ENCODE results near the gene STMP1. TPM values are rescaled to one million over a fixed set of nuclear protein-coding genes. Genes with fewer than 3 reads are reported as not detected.

The STMP1 gene
- total and polyA plus RNA-seq, 2 experiments from 2014 or later = 17.7 to 91.1 TPM

GRCh38 chr7:135653340-135654080, 8.8 kb upstream of the STMP1 start:
- H3K4me3 ChIP-seq = no peak overlapping the region
- DNase-seq (ENCODE audit: low read depth in 1 of 2, low spot score in 1 of 2) = peak in 1 of 2 donors; percentile 5
- no peaks in the 10 kb centered on the region for H3K9me3 ChIP-seq (ENCODE audit: low read depth)
- H3K27me3 ChIP-seq = no peaks in the 10 kb centered on the region
- no peak for TF ChIP-seq CTCF (IDR thresholded peaks at IDR 0.05; ENCODE audit: low read depth, low read length)
- H3K4me1 ChIP-seq (ENCODE audit: low read depth) = no peaks in the 10 kb centered on the region
- H3K36me3 ChIP-seq = peaks cover 4% of the 10 kb centered on the region
- H3K27ac ChIP-seq = peak overlapping the region; percentile 16

GRCh38 chr7:135658564-135658963, 3.8 kb upstream of the STMP1 start:
- Histone ChIP-seq H3K9me3 (ENCODE audit: low read depth) (no peaks in the 10 kb centered on the region), H3K4me3 (no peak overlapping the region), H3K27ac (no peak overlapping the region), H3K36me3 (no peaks in the 10 kb centered on the region), H3K4me1 (ENCODE audit: low read depth) (no peaks in the 10 kb centered on the region), H3K27me3 (no peaks in the 10 kb centered on the region)
- TF ChIP-seq CTCF (IDR thresholded peaks at IDR 0.05; ENCODE audit: low read depth, low read length) = no peak
- DNase-seq (ENCODE audit: low read depth in 1 of 2, low spot score in 1 of 2) = no peak

DNA sequence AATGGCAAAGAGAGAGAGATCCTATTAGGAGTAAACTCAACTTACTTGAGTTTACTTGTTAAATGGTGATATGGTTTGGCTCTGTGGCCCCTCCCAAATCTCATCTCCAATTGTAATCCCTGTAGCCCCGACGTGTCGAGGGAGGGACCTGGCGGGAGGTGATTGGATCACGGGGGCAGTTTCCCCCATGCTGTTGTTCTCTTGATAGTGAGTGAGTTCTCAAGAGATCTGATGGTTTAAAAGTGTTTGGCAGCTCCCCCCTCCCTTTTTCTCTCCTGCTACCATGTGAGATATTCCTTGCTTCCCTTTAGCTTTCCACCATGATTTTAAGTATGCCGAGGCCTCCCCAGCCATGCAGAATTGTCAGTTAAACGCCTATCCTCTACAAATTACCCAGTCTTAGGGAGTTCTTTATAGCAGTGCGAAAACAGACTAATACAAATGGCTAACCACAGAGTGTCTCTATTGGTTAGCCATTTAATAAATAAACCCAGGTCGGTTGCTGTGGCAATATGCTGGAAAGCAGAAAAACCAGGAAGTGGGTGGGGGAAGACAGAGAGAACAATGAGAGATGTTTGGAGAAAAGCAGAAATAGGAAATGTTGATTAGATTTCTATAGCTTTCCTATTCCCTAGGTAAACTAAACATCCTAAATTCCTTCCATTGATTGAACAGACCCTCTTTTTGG, 3.0 kb upstream of the STMP1 start:
- Histone ChIP-seq H3K36me3 (no peaks in the 10 kb centered on the region), H3K27ac (no peak overlapping the region), H3K9me3 (ENCODE audit: low read depth) (no peaks in the 10 kb centered on the region), H3K27me3 (no peaks in the 10 kb centered on the region), H3K4me1 (ENCODE audit: low read depth) (peaks cover 5% of the 10 kb centered on the region), H3K4me3 (no peak overlapping the region)
- TF ChIP-seq CTCF (IDR thresholded peaks at IDR 0.05; ENCODE audit: low read depth, low read length) = no peak
- DNase-seq (ENCODE audit: low read depth in 1 of 2, low spot score in 1 of 2) = no peak

- no peak for TF ChIP-seq CTCF (IDR thresholded peaks at IDR 0.05; ENCODE audit: low read depth, low read length)
- Histone ChIP-seq H3K4me1 (ENCODE audit: low read depth) (peaks cover 12% of the 10 kb centered on the region), H3K36me3 (no peaks in the 10 kb centered on the region), H3K27me3 (no peaks in the 10 kb centered on the region), H3K4me3 (peak overlapping the region; percentile 97), H3K27ac (no peak overlapping the region), H3K9me3 (ENCODE audit: low read depth) (no peaks in the 10 kb centered on the region)
- DNase-seq (ENCODE audit: low read depth in 1 of 2, low spot score in 1 of 2) = no peak
Observed at GRCh38 chr7:135661311-135662122, 797 bp upstream of the STMP1 start.

DNA sequence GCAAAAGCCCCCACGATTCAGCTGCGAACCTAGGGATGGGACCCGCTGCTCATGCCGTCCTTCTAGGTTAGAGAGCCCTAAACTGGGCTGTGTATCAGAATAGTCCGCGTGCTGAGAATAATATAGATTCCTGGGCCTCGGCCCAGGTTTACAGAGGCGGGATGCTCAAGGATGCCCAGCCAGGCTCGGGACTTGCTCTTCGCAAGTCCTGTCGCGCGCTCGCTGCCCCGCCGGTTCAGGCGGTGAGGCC, 266 bp upstream of the STMP1 start:
- Histone ChIP-seq H3K9me3 (ENCODE audit: low read depth) (no peaks in the 10 kb centered on the region), H3K27me3 (no peaks in the 10 kb centered on the region), H3K27ac (no peak overlapping the region), H3K4me1 (ENCODE audit: low read depth) (peaks cover 12% of the 10 kb centered on the region), H3K36me3 (no peaks in the 10 kb centered on the region), H3K4me3 (peak overlapping the region; percentile 97)
- no peak for DNase-seq (ENCODE audit: low read depth in 1 of 2, low spot score in 1 of 2)
- no peak for TF ChIP-seq CTCF (IDR thresholded peaks at IDR 0.05; ENCODE audit: low read depth, low read length)
